K562 (cell line): ENCODE data around the gene EML3. TPM values are rescaled to one million over a fixed set of nuclear protein-coding genes. Genes with fewer than 3 reads are reported as not detected.

Source experiments
- ATAC-seq: fragments of 200-7000 bp; cut with Tn5 transposase; 3 replicates; pipeline ENCODE4 v1.9.1; 2020; ENCODE audit warnings: moderate library complexity
- BruUV-seq: library from RNA; stranded (reverse); fragments of 400-500 nt; replicated peaks from 2 replicates; lab custom pipeline; 2021; lab: Mats Ljungman, UMichigan
- CTCF ChIA-PET: fragments of 300-600 bp; formaldehyde crosslinking; extraction: SDS; loops from one replicate; lab custom pipeline; 2021; ENCODE audit warnings: low intra/inter-chr PET ratio; lab: Yijun Ruan, JAX
- POLR2A ChIA-PET: fragments of 300-600, 350-650 bp; sonication (Branson Sonifier 250); formaldehyde crosslinking; extraction: SDS; loops from one replicate; lab custom pipeline; 2021; ENCODE audit warnings: antibody characterized with exemption, inconsistent platforms; lab: Yijun Ruan, JAX
- DNase-seq, 4 experiments: peaks; one replicate each; pipeline versions ENCODE4 v3.0.0 to v3.0.0-alpha.2; 2011 to 2018; ENCODE audit warnings: low spot score in 3 of 4, mixed read lengths in 3 of 4; ENCODE audit errors: extremely low read depth in 1 of 4
- FAIRE-seq: peaks from 2 replicates; lab custom pipeline; 2011; peaks lifted over from hg19 to GRCh38; lab: Jason Lieb, UNC
- H2AFZ ChIP-seq: 2 replicates; pipeline ENCODE4 v1.6.0; 2011; ENCODE audit warnings: low read depth, low read length, control low read depth, inconsistent platforms
- H3K27ac ChIP-seq: fragments of 200-600 bp; 3 replicates; pipeline ENCODE4 v1.8.0; 2011; ENCODE audit warnings: low read depth, mild to moderate bottlenecking, control low read depth, inconsistent platforms, low read length, moderate library complexity, mixed read lengths; ENCODE audit errors: extremely low read depth
- H3K27me3 ChIP-seq, 2 experiments: fragments of 300-600 bp in 1 of 2; 2 replicates in 1 of 2; 3 replicates in 1 of 2; pipeline versions ENCODE4 v1.6.0 to v1.8.0; 2011; ENCODE audit warnings: inconsistent platforms in 2 of 2, low read length in 2 of 2, mild to moderate bottlenecking in 1 of 2, mixed read lengths in 1 of 2, moderate library complexity in 1 of 2; ENCODE audit not compliant: control insufficient read depth in 2 of 2, insufficient read depth in 2 of 2
- H3K36me3 ChIP-seq: fragments of 300-600 bp; 3 replicates; pipeline ENCODE4 v1.8.0; 2011; ENCODE audit warnings: mild to moderate bottlenecking, low read length, inconsistent platforms; ENCODE audit not compliant: control insufficient read depth, insufficient read depth
- H3K4me1 ChIP-seq, 2 experiments: fragments of 200-600 bp in 1 of 2; replicated peaks in 1 of 2; 2 replicates in 1 of 2; 3 replicates in 1 of 2; pipeline versions ENCODE4 v1.5.1 to v1.8.0; 2011; ENCODE audit warnings: inconsistent platforms in 2 of 2, low read length in 2 of 2, mild to moderate bottlenecking in 1 of 2, mixed read lengths in 1 of 2, moderate library complexity in 1 of 2; ENCODE audit not compliant: control insufficient read depth in 2 of 2, insufficient read depth in 2 of 2
- H3K4me2 ChIP-seq: 2 replicates; pipeline ENCODE4 v1.6.1; 2011; ENCODE audit warnings: low read length, control low read depth, inconsistent platforms, mixed read lengths; ENCODE audit not compliant: insufficient read depth
- H3K4me3 ChIP-seq: fragments of 200-600 bp; sonication (generic), shearing (Covaris generic); 2 replicates; pipeline ENCODE4 v1.5.1; 2016; ENCODE audit warnings: control low read depth, inconsistent platforms
- H3K79me2 ChIP-seq: fragments of 200-600 bp; 3 replicates; pipeline ENCODE4 v1.8.0; 2011; ENCODE audit warnings: low read length, inconsistent platforms; ENCODE audit not compliant: control insufficient read depth, insufficient read depth
- H3K9ac ChIP-seq, 2 experiments: 2 replicates each; pipeline versions ENCODE4 v1.6.0 to v1.6.1; 2011; ENCODE audit warnings: low read depth in 2 of 2, low read length in 2 of 2, control low read depth in 1 of 2, inconsistent platforms in 1 of 2, mild to moderate bottlenecking in 1 of 2, mixed read lengths in 1 of 2; ENCODE audit not compliant: insufficient read depth in 1 of 2
- H3K9me1 ChIP-seq: one replicate; pipeline ENCODE4 v1.6.0; 2011; ENCODE audit warnings: inconsistent platforms, mild to moderate bottlenecking, low read length, moderate library complexity; ENCODE audit not compliant: control insufficient read depth, insufficient read depth
- H3K9me3 ChIP-seq: replicated peaks from 2 replicates; pipeline ENCODE4 v1.5.1; 2011; ENCODE audit warnings: low read depth, low read length, inconsistent platforms; ENCODE audit not compliant: control insufficient read depth, insufficient read depth
- H4K20me1 ChIP-seq: replicated peaks from 2 replicates; pipeline ENCODE4 v1.6.1; 2011; ENCODE audit warnings: low read length, inconsistent platforms, mixed read lengths; ENCODE audit not compliant: control insufficient read depth, insufficient read depth
- CBX2 ChIP-seq: fragments of 200-600 bp; sonication (generic); IDR thresholded peaks from one replicate; pipeline ENCODE4 v1.6.1; 2012; ENCODE audit warnings: mild to moderate bottlenecking, low read length, inconsistent platforms; ENCODE audit not compliant: insufficient read depth, poor library complexity, severe bottlenecking
- DLX4 ChIP-seq: fragments of 250-450 bp; sonication (Bioruptor Pico); IDR thresholded peaks from 2 replicates; pipeline ENCODE4 v1.6.1; 2021; ENCODE audit warnings: mild to moderate bottlenecking
- FOSL1 ChIP-seq: fragments of 200-800 bp; sonication (Bioruptor generic); conservative IDR thresholded peaks from 2 replicates; pipeline ENCODE4 v1.6.1; 2016; ENCODE audit warnings: missing genetic modification characterization, missing compliant biosample characterization
- FOXK1 ChIP-seq: sonication (generic); formaldehyde crosslinking; IDR thresholded peaks from 2 replicates; pipeline ENCODE4 v1.8.0; 2022; ENCODE audit warnings: missing genetic modification reagents, mild to moderate bottlenecking, borderline replicate concordance
- NR2C2 ChIP-seq, 2 experiments: fragments of 200-800 bp in 1 of 2; sonication (Bioruptor generic) in 1 of 2; sonication (generic) in 1 of 2; formaldehyde crosslinking in 1 of 2; IDR thresholded peaks; 2 replicates each; pipeline versions ENCODE4 v1.6.1 to v1.8.0; 2016 to 2022; ENCODE audit warnings: mild to moderate bottlenecking in 1 of 2, missing compliant biosample characterization in 1 of 2, missing genetic modification characterization in 1 of 2, missing genetic modification reagents in 1 of 2
- NUFIP1 ChIP-seq: fragments of 450-650 bp; IDR thresholded peaks from 2 replicates; pipeline ENCODE4 v1.6.1; 2018; ENCODE audit not compliant: partially characterized antibody
- XRCC5 ChIP-seq: fragments of 200-400 bp; formaldehyde crosslinking; IDR thresholded peaks from 2 replicates; pipeline ENCODE4 v1.6.1; 2017; ENCODE audit warnings: low read depth, mild to moderate bottlenecking, low read length
- ZC3H11A ChIP-seq: IDR thresholded peaks from 2 replicates; pipeline ENCODE4 v1.6.1; 2012; ENCODE audit warnings: low read depth, low read length, improper control_type of control experiment
- ZNF311 ChIP-seq: fragments of 250-450 bp; sonication (Bioruptor Pico); IDR thresholded peaks from 2 replicates; pipeline ENCODE4 v1.4.0; 2020; ENCODE audit warnings: mild to moderate bottlenecking, moderate library complexity
- WGBS: fragments of 100-300 bp; shearing (Covaris generic); methylation state at CpG from one replicate; pipeline ENCODE4 v1.1.6; 2016; ENCODE audit warnings: low coverage, mixed read lengths; ENCODE audit not compliant: insufficient coverage; ENCODE audit errors: missing lambda C conversion rate; 5-methylcytosine and 5-hydroxymethylcytosine counted together
- in situ Hi-C: fragments of 300-500 bp; cut with MboI; formaldehyde crosslinking; loops from 4 replicates; pipeline ENCODE4 v1.15.0; 2018; ENCODE audit warnings: inconsistent platforms, mixed read lengths
- intact Hi-C: fragments of 100-400 bp; cut with micrococcal nuclease; formaldehyde crosslinking; loops from 2 replicates; pipeline ENCODE4 v1.14.2; 2022
- polyA plus RNA-seq, 8 experiments: library from polyadenylated mRNA; depleted of rRNA in 4 of 8; stranded (reverse) in 5 of 8; unstranded in 3 of 8; fragments of >200 nt; fragmentation: Nextera tagmentation in 2 of 8; fragmentation: Illumina TruSeq in 1 of 8; extraction: Ambion mirVana in 2 of 8; extraction: Trizol in 1 of 8; gene quantifications; 2 replicates each; pipeline versions ENCODE4 v1.2.1 to v1.2.3, GENCODE V29; 2011 to 2014; ENCODE audit warnings: inconsistent platforms in 1 of 8, missing spikeins in 1 of 8
- total RNA-seq, 7 experiments: library from RNA; depleted of rRNA in 6 of 7; stranded (reverse); fragments of >200 nt in 6 of 7; fragmentation: Illumina TruSeq in 2 of 7; extraction: Trizol in 2 of 7; gene quantifications; 2 replicates each; pipeline versions ENCODE4 v1.2.1 to v1.2.3, GENCODE V29; 2011 to 2021; ENCODE audit warnings: low replicate concordance in 1 of 7

Gene EML3
- total and polyA plus RNA-seq, 9 of the 15 experiments (the other 6 are each of a cell fraction or from before 2014, with no cell fraction given), result 0.32 to 90.5 (median 26.4) TPM

- no peak overlapping the region for H3K4me3 ChIP-seq
Measured at GRCh38 chr11:62556875-62557631, 55.5 kb downstream of the EML3 start.

More at GRCh38 chr11:62556875-62557631, 55.5 kb downstream of the EML3 start:
- WGBS, result 38% methylated on average over 3 of the region's 3 CpGs
- BruUV-seq, result no TSS peak
- in situ Hi-C loops, result loop anchor here (5.0 to 10.0 kb wide), 2 partner anchors 135 to 162 kb away; no protein-coding TSS in a partner anchor
- Histone ChIP-seq H3K9ac (peak overlapping the region in 1 of 2 experiments; percentile 81; a peak in 2 of 4 replicates), H3K9me1 (no peaks in the 10 kb centered on the region), H4K20me1 (no peaks in the 10 kb centered on the region; the same call in 1 of the 2 replicates)
- no peak for ATAC-seq
- 0 out of 2 replicates have a peak, but pooled peaks have one; percentile 14 for TF ChIP-seq XRCC5
- TF ChIP-seq DLX4 (CRISPR knock-in tag), result 0 out of 2 replicates have a peak, but pooled peaks have one; percentile 28
- 0 out of 2 replicates have a peak, but pooled peaks have one; percentile 17 for TF ChIP-seq FOXK1 (CRISPR knock-in tag)
- no peak for TF ChIP-seq NUFIP1
- TF ChIP-seq ZC3H11A, result no peak
- TF ChIP-seq ZNF311 (CRISPR knock-in tag), result 0 out of 2 replicates have a peak, but pooled peaks have one; percentile 1
- no peak for TF ChIP-seq NR2C2 (CRISPR knock-in tag; IDR thresholded peaks at IDR 0.05)
- peak; percentile 48; the same call in 1 of the 2 replicates for TF ChIP-seq NR2C2 (tag; IDR thresholded peaks at IDR 0.05)
- TF ChIP-seq CBX2, result no peak
- TF ChIP-seq FOSL1 (tag), result 0 out of 2 replicates have a peak, but pooled peaks have one; percentile 4
- TF ChIP-seq, all 486 proteins: peak for 6
- CTCF ChIA-PET, result interaction anchor here (1.9 kb wide), 1 partner anchor 163 kb away, joined by 4 read pairs; no protein-coding TSS in a partner anchor
- Histone ChIP-seq H3K27me3 (no peaks in the 10 kb centered on the region), H3K79me2 (peaks cover 12% of the 10 kb centered on the region; the same call in 2 of the 3 replicates), H3K4me2 (peak overlapping the region; percentile 44; the same call in 1 of the 2 replicates), H3K36me3 (peaks cover 57% of the 10 kb centered on the region), H3K9me3 (no peaks in the 10 kb centered on the region), H3K4me1 (peaks cover 65% of the 10 kb centered on the region in 2 experiments), H2AFZ (no peak overlapping the region; the same call in 1 of the 2 replicates), H3K27ac (peak overlapping the region; percentile 73)
- no peak for FAIRE-seq
- peak in 2 of 4 experiments; percentile 24 to 51 for DNase-seq
- POLR2A ChIA-PET, result interaction anchor here (0.7 to 2.9 kb wide), 14 partner anchors 8 to 284 kb away, joined by 3 to 17 read pairs (median 4); partner anchors contain the start of genes AHNAK, EEF1G and HNRNPUL2
- intact Hi-C loops, result no loop called here
